Germinal center (tissue), 1 donor: ENCODE results near the gene CERS4.
A peak's percentile ranks its signal among the peaks of the same experiment; 100 is the strongest.
"Not testable (repeated sequence)": the region's sequence is repeated elsewhere in the genome, so short reads cannot be mapped to it uniquely, and the experiment has no call there.

Experiments used
- DNase-seq: peaks from one replicate; pipeline ENCODE4 v3.0.0; 2012; ENCODE audit warnings: mixed read lengths, low spot score

CERS4 gene

DNA sequence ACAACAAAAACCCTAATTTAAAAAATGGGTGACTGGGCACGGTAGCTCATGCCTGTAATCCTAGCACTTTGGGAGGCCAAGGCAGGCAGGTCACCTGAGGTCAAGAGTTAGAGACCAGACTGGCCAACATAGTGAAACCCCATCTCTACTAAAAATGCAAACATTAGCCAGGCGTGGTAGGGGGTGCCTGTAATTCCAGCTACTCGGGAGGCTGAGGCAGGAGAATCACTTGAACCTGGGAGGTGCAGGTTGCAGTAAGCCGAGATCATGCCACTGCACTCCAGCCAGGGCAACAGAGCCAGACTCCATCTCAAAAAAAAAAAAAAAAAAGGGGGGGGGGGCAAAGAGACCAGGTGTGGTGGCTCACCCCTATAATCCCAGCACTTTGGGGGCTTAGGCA is 55.1 kb downstream of the CERS4 start:
- not testable (repeated sequence) for DNase-seq

DNA sequence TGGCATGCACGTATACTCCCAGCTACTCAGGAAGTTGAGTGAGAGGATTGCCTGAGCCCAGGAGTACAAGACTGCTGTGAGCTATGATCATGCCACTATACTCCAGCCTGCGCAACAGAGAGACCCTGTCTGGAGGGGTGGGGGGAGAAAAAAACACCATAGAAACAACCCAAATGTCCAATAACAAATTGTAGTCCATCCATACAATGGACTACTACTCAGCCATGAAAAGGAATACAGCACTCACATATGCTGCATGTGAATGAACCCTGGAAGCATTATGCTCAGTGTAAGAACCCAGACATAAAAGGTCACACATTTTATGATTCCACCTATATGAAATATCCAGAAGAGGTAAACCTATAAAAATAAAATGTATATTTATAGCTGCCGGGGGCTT is 56.7 kb downstream of the CERS4 start:
- DNase-seq: no peak

DNA sequence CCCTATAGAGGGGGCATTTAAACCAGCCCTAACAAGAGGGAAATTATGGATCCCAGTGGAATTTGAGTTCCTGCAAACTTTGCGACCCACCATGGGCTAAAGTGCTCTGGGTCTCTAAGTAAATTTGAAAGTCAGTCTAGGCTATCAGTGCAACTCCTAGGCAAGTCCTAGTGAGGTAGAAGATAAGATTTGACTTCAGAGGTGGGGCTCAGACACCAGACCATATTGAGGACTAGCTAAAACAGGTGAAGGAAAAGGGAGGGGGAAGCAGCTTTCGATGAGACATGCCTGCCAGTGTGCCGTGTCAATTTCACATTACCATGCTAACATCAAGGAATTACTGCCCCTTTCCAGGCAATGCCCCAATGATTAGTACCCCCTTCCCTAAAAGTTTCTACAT is 60.6 kb downstream of the CERS4 start:
- no peak for DNase-seq

DNA sequence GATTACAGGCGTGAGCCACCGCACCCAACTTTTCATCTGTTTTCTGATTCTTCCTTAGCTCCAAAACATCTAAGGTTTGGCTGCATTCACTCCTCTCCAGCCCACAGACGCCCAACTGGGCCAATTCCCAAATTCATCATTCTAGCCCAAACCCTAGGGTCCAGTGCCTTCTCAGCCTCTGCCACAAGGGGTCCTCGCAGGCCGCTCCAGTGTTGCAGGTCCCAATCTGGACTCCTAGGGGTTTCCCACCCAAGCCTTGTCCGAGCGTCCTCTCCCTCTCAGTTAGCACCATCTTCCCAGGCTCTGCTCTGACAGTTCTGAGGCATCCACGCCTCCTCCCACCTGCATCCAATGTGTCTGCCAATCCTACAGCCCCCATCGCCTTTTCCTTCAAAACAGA is 67.3 kb downstream of the CERS4 start:
- DNase-seq: not testable (repeated sequence)

DNA sequence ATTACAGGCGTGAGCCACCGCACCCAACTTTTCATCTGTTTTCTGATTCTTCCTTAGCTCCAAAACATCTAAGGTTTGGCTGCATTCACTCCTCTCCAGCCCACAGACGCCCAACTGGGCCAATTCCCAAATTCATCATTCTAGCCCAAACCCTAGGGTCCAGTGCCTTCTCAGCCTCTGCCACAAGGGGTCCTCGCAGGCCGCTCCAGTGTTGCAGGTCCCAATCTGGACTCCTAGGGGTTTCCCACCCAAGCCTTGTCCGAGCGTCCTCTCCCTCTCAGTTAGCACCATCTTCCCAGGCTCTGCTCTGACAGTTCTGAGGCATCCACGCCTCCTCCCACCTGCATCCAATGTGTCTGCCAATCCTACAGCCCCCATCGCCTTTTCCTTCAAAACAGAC is 82.2 kb downstream of the CERS4 start:
- not testable (repeated sequence) for DNase-seq

DNA sequence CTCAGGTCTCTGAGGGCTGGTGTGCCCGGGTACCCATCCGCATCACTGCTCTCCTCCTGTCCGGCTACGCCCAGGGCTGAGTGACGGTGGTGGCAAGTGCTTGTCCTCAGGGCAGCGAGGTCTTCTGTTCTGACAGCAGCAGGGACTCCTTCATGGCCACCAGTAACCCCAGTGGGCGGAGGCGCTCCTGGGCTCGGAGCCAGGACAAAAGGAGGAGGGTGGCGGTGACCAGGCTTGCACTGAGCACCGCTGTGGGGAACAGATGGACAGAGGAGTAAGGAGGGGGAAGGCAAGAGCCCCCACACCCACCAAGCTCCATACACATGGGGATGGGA is 93.2 kb downstream of the CERS4 start:
- no peak for DNase-seq

DNA sequence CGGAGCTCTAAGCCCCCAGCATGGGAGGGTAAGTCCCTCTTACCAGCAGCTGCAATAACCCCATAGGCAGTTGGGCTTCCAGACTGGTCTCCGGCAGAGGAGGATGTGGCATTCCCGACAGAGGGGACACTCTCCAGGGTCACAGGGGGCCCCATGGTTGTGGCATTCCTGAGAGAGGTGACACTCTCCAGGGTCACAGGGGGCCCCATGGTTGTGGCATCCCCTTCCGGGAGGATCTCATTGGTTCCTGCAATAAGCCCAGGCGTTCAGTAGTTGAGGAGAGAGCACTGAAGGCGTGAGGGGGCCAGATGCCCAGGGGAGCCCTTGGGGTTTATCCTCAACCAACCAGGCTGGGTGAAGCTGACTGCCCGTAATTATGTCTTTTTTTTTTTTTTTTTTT is 93.6 kb downstream of the CERS4 start:
- DNase-seq: no peak

DNA sequence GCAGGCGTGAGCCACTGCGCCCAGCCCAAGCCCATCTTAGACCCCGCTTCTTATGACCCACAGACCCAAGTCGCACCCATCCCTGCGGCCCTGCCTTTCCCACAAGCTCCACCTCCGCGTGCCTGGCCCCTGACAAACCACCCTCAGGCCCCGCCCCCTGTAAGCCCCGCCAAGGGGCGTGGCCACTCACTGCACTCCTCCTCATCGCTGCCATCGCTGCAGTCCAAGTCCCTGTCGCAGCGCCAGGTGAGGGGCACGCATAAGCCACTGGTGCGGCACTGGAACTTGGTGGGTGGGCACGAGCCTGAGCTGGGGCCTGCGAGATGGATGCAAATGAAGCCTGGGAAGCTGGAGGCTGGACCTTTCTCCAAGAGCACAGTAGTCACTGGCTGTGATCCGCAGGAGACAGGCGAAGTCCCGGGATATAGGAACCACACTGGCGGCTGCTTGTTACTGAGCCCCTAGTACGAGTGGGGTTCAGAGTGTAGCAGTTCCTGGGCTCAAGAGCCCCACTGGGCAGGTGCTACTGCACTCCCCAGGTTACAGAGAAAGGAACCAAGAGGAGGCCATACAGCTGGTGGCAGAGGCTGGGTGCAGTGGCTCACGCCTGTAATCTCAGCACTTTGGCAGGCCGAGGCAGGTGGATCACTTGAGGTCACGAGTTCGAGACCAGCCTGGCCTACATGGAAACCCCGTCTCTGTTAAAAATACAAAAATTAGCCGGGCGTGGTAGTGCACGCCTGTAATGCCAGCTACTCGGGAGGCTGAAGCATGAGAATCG is 95.9 kb downstream of the CERS4 start:
- no peak for DNase-seq

DNA sequence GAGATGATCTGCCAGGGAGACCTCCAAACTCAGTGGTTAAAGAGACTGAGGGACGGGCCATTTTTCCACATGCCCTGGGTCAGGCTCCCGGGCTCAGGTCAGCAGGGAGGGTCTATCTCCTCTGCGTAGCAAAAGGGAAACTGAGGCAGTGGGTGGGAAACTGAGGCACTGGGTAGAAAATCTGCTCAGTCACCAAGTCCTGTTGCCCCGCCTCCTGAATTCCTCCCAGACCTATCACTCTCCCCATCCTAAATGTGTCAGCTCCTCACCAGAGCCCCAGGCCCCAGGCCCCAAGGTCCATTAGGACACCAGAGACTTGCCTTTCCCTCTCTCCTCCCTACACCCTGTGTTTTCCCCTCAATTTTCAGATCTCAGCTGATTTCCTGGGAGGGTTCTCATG is 96.6 kb downstream of the CERS4 start:
- no peak for DNase-seq

DNA sequence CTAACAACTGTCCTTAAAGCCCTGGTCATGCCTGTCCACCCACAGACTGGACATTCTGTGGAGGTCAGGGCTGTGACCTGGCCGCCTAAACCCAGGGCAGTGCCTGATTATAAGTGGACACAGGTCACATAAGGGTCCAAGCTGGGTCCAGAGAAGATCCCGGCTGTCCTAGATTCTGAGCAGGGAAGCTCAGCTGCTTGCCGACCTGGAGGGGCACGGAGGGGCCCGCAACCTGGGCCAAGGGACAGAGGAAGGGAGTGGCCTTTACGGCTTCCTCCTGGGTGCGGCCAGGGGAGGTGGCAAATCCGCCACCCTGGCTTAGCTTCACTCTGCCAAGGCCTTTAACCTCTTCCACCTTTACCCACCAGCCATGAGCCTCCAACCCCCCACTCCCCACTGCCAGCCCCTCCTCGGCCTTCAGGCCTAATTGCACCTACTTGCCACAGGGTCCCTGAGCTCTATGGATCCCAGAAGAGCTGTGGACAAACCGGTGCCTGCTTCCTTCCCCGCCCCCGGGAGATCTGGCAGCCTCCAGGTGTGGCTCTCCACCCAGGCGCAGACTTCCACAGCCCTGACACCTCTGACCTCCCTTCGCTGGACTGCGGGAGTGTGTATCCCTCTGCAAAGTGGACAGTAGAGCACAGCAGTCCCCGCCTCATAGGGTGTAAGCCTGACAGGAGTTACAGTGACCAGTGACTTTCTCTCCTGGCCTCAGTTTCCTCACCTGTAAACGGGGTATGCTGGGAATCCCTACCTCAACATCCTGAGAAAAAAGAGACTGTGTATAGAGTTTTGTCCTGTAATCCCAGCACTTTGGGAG is 97.3 kb downstream of the CERS4 start:
- no peak for DNase-seq

DNA sequence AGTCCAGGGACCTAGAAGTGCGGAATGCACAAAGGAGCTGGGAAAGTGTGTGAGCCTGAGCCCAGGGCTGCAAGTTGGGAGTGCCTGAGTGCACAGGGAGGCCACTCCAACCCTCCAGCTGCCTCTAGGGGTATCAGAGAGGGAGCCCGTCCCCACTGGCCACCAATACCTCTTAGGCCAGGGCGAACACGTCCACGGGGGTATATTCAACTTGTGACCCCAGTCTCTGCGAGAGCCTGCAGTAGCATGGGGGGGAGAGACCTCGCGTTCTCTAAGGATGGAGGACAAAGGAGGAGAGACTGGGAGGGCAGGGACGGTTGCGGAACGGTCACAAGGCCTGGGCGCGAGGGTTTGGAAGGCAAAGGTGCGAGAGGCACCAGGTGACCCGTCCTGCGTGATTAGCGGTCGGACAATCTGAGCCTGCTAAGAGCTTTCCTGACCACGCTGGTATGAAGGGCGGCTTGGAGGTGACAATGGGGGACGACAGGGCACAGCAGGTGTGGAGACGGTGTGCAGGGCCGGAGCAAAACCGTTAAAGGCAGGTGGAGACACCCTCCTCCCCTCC is 98.3 kb downstream of the CERS4 start:
- DNase-seq: no peak

DNA sequence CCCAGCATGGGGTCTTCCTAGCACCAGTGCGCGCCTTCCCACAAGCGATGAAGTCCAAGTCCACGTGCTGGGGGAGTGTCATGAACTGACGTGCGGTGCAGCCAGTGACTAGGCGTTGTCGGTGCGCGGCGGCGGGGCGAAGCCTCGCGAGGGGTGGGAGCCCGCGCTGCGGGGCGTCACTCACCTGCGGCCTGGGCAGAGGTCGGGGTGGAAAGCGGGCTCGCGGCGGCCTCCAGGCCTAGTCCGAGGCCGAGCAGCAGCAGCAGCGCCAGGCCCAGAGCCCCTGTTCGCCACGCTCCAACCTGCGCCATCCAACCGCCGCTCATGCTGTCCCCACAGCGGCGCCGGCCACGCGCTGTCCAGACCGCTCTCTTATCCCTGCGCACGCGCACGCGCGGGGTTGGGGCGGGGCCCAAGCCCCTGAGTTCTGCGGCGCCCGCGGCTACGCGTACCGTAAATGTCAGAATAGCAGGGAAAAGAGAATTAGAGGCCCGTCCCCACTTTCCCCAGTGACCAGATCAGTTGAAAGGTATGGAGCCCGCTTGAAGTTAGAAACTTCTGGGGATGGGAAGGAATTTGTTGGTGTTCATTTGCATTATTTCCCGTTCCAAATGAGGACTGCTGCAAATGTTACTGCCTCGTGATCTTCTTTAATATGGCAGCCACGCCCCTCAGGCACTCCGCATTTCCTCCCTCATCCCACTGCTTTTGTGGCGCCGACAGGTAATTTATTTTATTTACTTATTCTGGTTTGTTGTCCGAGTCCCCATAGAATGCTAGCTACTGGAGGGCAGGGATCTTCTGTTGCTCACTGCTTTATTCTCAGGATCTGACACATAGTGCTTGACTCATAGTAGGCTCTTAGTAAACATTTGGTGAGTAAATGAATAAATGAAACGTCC is 99.0 kb downstream of the CERS4 start, which contains the start of gene CD320:
Gene CD320 (minus strand): TSS at position 394 of the 902 bp plus-strand sequence. CDS start 68 bp downstream, at position 326.
- DNase-seq: peak; percentile 93

DNA sequence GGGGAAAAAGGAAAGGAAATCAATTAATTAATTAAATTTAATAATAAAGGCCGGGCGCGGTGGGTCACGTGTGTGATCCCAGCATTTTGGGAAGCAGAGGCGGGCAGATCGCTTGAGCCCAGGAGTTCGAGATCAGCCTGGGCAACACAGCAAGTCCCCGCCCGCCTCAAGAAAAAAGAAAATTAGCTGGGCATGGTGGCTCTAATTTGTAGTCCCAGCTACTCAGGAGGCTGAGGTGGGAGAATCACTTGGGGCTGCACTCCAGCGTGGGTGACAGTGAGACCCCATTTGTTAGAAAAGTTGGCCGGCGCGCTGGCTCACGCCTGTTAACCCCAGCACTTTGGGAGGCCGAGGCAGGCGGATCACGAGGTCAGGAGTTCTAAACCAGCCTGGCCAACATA is 99.7 kb downstream of the CERS4 start:
- DNase-seq: no peak

DNA sequence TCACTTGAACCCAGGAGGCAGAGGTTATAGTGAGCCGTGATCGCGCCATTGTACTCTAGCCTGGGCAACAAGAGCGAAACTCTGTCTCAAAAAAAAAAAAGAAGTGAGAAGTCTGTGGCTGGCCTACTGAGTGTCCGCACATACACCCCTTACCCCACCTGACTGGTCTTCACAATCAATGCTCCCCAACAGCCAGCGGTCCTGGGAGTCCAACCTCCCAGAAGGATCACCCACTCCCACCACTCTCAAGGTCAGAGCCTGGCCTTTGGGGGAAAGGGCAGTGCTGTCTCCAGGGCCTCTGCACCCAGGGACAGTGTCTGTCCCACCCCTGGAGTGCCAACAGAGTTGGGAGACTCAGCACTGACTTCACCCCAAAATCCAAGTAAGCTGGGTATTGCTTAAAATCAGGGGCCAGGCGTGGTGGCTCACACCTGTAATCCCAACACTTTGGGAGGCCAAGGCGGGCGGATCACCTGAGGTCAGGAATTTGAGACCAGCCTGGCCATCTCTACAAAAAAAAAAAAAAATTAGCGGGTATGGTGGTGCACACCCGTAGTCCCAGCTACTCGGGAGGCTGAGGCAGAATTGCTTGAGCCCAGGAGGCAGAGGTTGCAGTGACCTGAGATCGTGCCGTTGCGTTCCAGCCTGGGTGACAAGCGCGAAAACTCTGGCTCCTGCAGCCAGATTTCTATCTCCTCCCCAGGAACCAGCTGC is 101.3 kb downstream of the CERS4 start:
- DNase-seq: no peak

DNA sequence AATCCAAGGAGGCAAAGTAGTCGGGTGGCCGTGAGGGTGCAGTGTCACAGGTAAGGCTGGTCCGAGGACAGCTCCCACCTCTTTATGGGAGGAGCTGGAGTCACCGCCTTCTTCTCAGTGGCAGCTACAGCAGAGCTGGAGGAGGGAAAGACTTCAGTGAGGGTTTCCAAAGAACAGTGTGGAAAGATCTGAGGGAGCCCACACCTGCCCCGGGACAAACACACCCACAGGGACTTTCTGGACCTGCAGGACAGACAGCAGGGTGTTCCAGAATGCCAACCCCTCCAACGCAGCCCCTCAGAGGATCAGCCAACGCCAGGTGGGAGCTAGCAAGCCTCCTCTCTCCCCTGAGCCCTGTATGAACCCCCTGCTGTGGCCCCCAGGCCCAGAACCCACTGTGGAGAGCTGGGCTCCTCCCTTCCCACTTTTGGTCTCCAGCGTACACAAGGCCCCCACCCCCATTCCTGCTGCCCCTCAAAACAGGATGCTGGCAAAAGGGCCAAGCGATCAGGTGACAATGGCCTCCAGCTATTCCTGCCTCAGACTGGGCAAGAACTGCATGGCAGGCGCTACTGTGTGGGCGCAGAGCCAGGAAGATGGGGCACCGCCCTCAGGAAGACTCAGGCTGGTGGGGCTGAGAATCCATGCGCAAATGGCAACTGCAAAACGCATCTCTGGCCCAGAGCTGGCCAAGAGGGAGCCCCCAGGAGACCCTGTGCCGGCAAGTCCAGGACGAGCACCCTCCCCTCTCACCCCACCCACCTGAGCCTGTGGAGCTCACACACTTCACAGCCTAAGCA is 102.5 kb downstream of the CERS4 start:
- DNase-seq: no peak
